ENCODE data around the gene PDX1.

PDX1 gene

GRCh38 chr13:27917121-27917947 lies 2.5 kb upstream of the PDX1 start:
- H3K4me2 ChIP-seq (ENCODE audit: low read length), result no peak overlapping the region
- no peak overlapping the region for H3K56ac ChIP-seq (ENCODE audit: low read length)
- no peaks in the 10 kb centered on the region for H3K36me3 ChIP-seq (ENCODE audit: control insufficient read depth, insufficient read depth, low read length)
- H2BK15ac ChIP-seq (replicated peaks; ENCODE audit: low read depth), result no peak overlapping the region
- no peak overlapping the region for H3K23ac ChIP-seq (ENCODE audit: low read length)
- H2AK5ac ChIP-seq (ENCODE audit: low read length), result no peak overlapping the region
- H2BK120ac ChIP-seq (ENCODE audit: low read depth, low read length), result no peak overlapping the region
- no peak overlapping the region for H3K4me3 ChIP-seq (ENCODE audit: low read length)
- no peak overlapping the region for H4K5ac ChIP-seq (ENCODE audit: low read length)
- H2BK5ac ChIP-seq (ENCODE audit: low read length), result no peak overlapping the region
- no peak overlapping the region for H3K27ac ChIP-seq (ENCODE audit: low read depth, low read length)
- H3K4ac ChIP-seq (ENCODE audit: low read depth, low read length), result no peak overlapping the region
- H3K18ac ChIP-seq (ENCODE audit: low read length), result no peak overlapping the region
- WGBS (ENCODE audit: extremely low coverage, insufficient coverage, low lambda C conversion rate), result no CpG with 5 or more reads among the region's 48 CpGs
- H3K4me1 ChIP-seq (ENCODE audit: control insufficient read depth, low read depth, low read length), result peaks cover 2% of the 10 kb centered on the region
- no peak for DNase-seq
- H3K27me3 ChIP-seq (ENCODE audit: insufficient read depth, low read length, poor library complexity), result peaks cover 67% of the 10 kb centered on the region
- H4K8ac ChIP-seq (ENCODE audit: low read depth, low read length), result no peak overlapping the region
- H3K9ac ChIP-seq (ENCODE audit: low read length), result no peak overlapping the region
- H3K79me1 ChIP-seq (ENCODE audit: low read length), result no peaks in the 10 kb centered on the region
- no peaks in the 10 kb centered on the region for H3K79me2 ChIP-seq (ENCODE audit: control insufficient read depth, insufficient read depth, low read length)

- Histone ChIP-seq H3K18ac (ENCODE audit: low read length) (no peak overlapping the region), H2AK5ac (ENCODE audit: low read length) (no peak overlapping the region), H3K9ac (ENCODE audit: low read length) (no peak overlapping the region), H4K5ac (ENCODE audit: low read length) (no peak overlapping the region), H4K8ac (ENCODE audit: low read depth, low read length) (no peak overlapping the region), H3K4ac (ENCODE audit: low read depth, low read length) (no peak overlapping the region), H3K4me2 (ENCODE audit: low read length) (no peak overlapping the region), H3K79me1 (ENCODE audit: low read length) (no peaks in the 10 kb centered on the region), H3K23ac (ENCODE audit: low read length) (peak overlapping the region; percentile 24), H3K79me2 (ENCODE audit: control insufficient read depth, insufficient read depth, low read length) (no peaks in the 10 kb centered on the region), H3K56ac (ENCODE audit: low read length) (no peak overlapping the region), H2BK5ac (ENCODE audit: low read length) (no peak overlapping the region), H3K27me3 (ENCODE audit: insufficient read depth, low read length, poor library complexity) (peaks cover 76% of the 10 kb centered on the region), H2BK120ac (ENCODE audit: low read depth, low read length) (no peak overlapping the region), H3K36me3 (ENCODE audit: control insufficient read depth, insufficient read depth, low read length) (no peaks in the 10 kb centered on the region), H3K4me3 (ENCODE audit: low read length) (no peak overlapping the region), H3K4me1 (ENCODE audit: control insufficient read depth, low read depth, low read length) (peaks cover 2% of the 10 kb centered on the region), H2BK15ac (replicated peaks; ENCODE audit: low read depth) (no peak overlapping the region), H3K27ac (ENCODE audit: low read depth, low read length) (no peak overlapping the region)
- WGBS (ENCODE audit: extremely low coverage, insufficient coverage, low lambda C conversion rate), result no CpG with 5 or more reads among the region's 46 CpGs
- DNase-seq, result no peak
Measured at GRCh38 chr13:27918041-27918917, 1.5 kb upstream of the PDX1 start.

- H2BK5ac ChIP-seq (ENCODE audit: low read length), result no peak overlapping the region
- no peak overlapping the region for H4K8ac ChIP-seq (ENCODE audit: low read depth, low read length)
- no peak overlapping the region for H3K4ac ChIP-seq (ENCODE audit: low read depth, low read length)
- H3K27me3 ChIP-seq (ENCODE audit: insufficient read depth, low read length, poor library complexity), result peaks cover 80% of the 10 kb centered on the region
- no peaks in the 10 kb centered on the region for H3K79me1 ChIP-seq (ENCODE audit: low read length)
- no peak overlapping the region for H3K4me3 ChIP-seq (ENCODE audit: low read length)
- H2BK120ac ChIP-seq (ENCODE audit: low read depth, low read length), result no peak overlapping the region
- no peak overlapping the region for H3K4me2 ChIP-seq (ENCODE audit: low read length)
- H2BK15ac ChIP-seq (replicated peaks; ENCODE audit: low read depth), result no peak overlapping the region
- no peak overlapping the region for H4K5ac ChIP-seq (ENCODE audit: low read length)
- H3K18ac ChIP-seq (ENCODE audit: low read length), result no peak overlapping the region
- H3K36me3 ChIP-seq (ENCODE audit: control insufficient read depth, insufficient read depth, low read length), result no peaks in the 10 kb centered on the region
- no peak for DNase-seq
- H2AK5ac ChIP-seq (ENCODE audit: low read length), result no peak overlapping the region
- no CpG with 5 or more reads among the region's 23 CpGs for WGBS (ENCODE audit: extremely low coverage, insufficient coverage, low lambda C conversion rate)
- H3K27ac ChIP-seq (ENCODE audit: low read depth, low read length), result no peak overlapping the region
- H3K23ac ChIP-seq (ENCODE audit: low read length), result no peak overlapping the region
- peaks cover 2% of the 10 kb centered on the region for H3K4me1 ChIP-seq (ENCODE audit: control insufficient read depth, low read depth, low read length)
- no peak overlapping the region for H3K56ac ChIP-seq (ENCODE audit: low read length)
- H3K79me2 ChIP-seq (ENCODE audit: control insufficient read depth, insufficient read depth, low read length), result no peaks in the 10 kb centered on the region
- H3K9ac ChIP-seq (ENCODE audit: low read length), result no peak overlapping the region
Measured at GRCh38 chr13:27918918-27919658, 712 bp upstream of the PDX1 start.

- Histone ChIP-seq H3K56ac (ENCODE audit: low read length) (no peak overlapping the region), H3K4me3 (ENCODE audit: low read length) (no peak overlapping the region), H2BK120ac (ENCODE audit: low read depth, low read length) (no peak overlapping the region), H3K27me3 (ENCODE audit: insufficient read depth, low read length, poor library complexity) (peaks cover 85% of the 10 kb centered on the region), H4K5ac (ENCODE audit: low read length) (no peak overlapping the region), H3K4me1 (ENCODE audit: control insufficient read depth, low read depth, low read length) (peaks cover 2% of the 10 kb centered on the region), H2BK15ac (replicated peaks; ENCODE audit: low read depth) (no peak overlapping the region), H3K79me2 (ENCODE audit: control insufficient read depth, insufficient read depth, low read length) (no peaks in the 10 kb centered on the region), H3K9ac (ENCODE audit: low read length) (no peak overlapping the region), H3K27ac (ENCODE audit: low read depth, low read length) (no peak overlapping the region), H4K8ac (ENCODE audit: low read depth, low read length) (no peak overlapping the region), H3K79me1 (ENCODE audit: low read length) (no peaks in the 10 kb centered on the region), H3K36me3 (ENCODE audit: control insufficient read depth, insufficient read depth, low read length) (no peaks in the 10 kb centered on the region), H2AK5ac (ENCODE audit: low read length) (no peak overlapping the region), H3K23ac (ENCODE audit: low read length) (no peak overlapping the region), H3K4me2 (ENCODE audit: low read length) (no peak overlapping the region), H3K18ac (ENCODE audit: low read length) (no peak overlapping the region), H2BK5ac (ENCODE audit: low read length) (no peak overlapping the region), H3K4ac (ENCODE audit: low read depth, low read length) (no peak overlapping the region)
- no peak for DNase-seq
- no CpG with 5 or more reads among the region's 11 CpGs for WGBS (ENCODE audit: extremely low coverage, insufficient coverage, low lambda C conversion rate)
Measured at GRCh38 chr13:27919659-27919933, 204 bp upstream of the PDX1 start.

- H4K8ac ChIP-seq (ENCODE audit: low read depth, low read length), result no peak overlapping the region
- no peaks in the 10 kb centered on the region for H3K79me2 ChIP-seq (ENCODE audit: control insufficient read depth, insufficient read depth, low read length)
- H3K27me3 ChIP-seq (ENCODE audit: insufficient read depth, low read length, poor library complexity), result peaks cover 89% of the 10 kb centered on the region
- no CpG with 5 or more reads among the region's 40 CpGs for WGBS (ENCODE audit: extremely low coverage, insufficient coverage, low lambda C conversion rate)
- H3K18ac ChIP-seq (ENCODE audit: low read length), result no peak overlapping the region
- peak overlapping the region; percentile 40 for H3K4me2 ChIP-seq (ENCODE audit: low read length)
- peak; percentile 53 for DNase-seq
- H3K4me1 ChIP-seq (ENCODE audit: control insufficient read depth, low read depth, low read length), result peaks cover 2% of the 10 kb centered on the region
- no peak overlapping the region for H2BK15ac ChIP-seq (replicated peaks; ENCODE audit: low read depth)
- no peak overlapping the region for H2BK120ac ChIP-seq (ENCODE audit: low read depth, low read length)
- no peak overlapping the region for H2BK5ac ChIP-seq (ENCODE audit: low read length)
- no peak overlapping the region for H3K56ac ChIP-seq (ENCODE audit: low read length)
- no peaks in the 10 kb centered on the region for H3K79me1 ChIP-seq (ENCODE audit: low read length)
- no peak overlapping the region for H3K27ac ChIP-seq (ENCODE audit: low read depth, low read length)
- H3K36me3 ChIP-seq (ENCODE audit: control insufficient read depth, insufficient read depth, low read length), result no peaks in the 10 kb centered on the region
- H2AK5ac ChIP-seq (ENCODE audit: low read length), result no peak overlapping the region
- no peak overlapping the region for H3K9ac ChIP-seq (ENCODE audit: low read length)
- H3K23ac ChIP-seq (ENCODE audit: low read length), result no peak overlapping the region
- H3K4ac ChIP-seq (ENCODE audit: low read depth, low read length), result no peak overlapping the region
- no peak overlapping the region for H3K4me3 ChIP-seq (ENCODE audit: low read length)
- H4K5ac ChIP-seq (ENCODE audit: low read length), result no peak overlapping the region
Measured at GRCh38 chr13:27920677-27921420, 1.0 kb downstream of the PDX1 start.

Data from mesendoderm (in vitro differentiated cells).